Activated CD8-positive, alpha-beta memory T cell treated with anti-CD3 and anti-CD28 coated beads for 48 hours (primary cell): ENCODE results near the gene CLPTM1.
"Not testable (repeated sequence)": the region's sequence is repeated elsewhere in the genome, so short reads cannot be mapped to it uniquely, and the experiment has no call there.

ENCODE experiments used
- DNase-seq, 3 experiments: peaks; one replicate each; pipeline ENCODE4 v3.0.0-alpha.2; 2020; ENCODE audit warnings: low read depth in 2 of 3, low spot score in 2 of 3

CLPTM1 gene

DNA sequence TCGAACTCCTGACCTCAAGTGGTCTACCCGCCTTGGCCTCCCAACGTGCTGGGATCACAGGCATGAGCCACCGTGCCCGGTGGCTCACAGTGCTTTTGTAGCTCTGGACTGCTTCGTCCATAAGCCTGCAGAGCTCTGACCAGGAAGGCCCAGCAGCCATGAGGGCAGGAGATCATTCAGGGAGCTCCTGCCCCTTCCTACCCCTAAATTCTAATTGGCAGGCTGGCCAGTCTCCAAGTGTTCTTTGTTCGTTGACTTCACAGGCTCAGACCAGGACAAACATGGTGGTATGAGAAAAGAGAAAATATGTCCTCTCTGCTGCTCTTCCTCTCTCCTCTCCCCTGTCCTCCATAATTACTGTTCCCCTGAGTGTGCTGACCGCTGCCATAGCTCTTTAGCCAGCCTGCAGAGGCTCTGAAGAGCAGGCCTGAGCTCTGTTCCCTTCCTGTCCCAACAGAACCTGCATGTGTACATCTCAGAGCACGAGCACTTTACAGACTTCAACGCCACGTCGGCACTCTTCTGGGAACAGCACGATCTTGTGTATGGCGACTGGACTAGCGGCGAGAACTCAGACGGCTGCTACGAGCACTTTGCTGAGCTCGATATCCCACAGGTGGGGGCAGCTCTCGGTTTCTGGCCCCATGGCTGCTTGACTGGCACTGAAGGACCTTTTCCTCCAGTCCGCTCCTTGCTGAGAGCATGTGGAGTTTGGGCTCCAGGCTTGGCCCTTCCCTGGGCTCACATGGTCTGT lies 19.0 kb downstream of the CLPTM1 start:
- DNase-seq: no peak

DNA sequence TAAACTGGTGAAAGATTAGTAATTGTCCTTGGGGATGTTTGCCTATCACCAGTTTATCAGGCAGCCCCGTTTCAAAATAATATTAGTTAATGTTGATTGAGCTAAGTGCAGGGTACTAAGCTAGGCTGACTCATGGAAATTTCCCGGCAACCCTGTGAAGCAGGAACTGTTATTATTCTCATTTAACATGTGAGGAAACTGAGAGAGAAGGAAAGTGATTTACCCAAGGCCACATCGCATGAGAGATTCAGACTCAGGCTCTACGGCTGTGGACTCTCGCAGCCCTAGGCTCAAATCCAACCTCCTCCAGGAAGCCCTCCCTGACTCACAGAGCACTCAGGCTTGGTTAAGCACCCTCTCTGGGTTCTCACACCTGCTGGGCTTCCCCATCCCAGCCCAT lies 19.7 kb downstream of the CLPTM1 start:
- no peak for DNase-seq

DNA sequence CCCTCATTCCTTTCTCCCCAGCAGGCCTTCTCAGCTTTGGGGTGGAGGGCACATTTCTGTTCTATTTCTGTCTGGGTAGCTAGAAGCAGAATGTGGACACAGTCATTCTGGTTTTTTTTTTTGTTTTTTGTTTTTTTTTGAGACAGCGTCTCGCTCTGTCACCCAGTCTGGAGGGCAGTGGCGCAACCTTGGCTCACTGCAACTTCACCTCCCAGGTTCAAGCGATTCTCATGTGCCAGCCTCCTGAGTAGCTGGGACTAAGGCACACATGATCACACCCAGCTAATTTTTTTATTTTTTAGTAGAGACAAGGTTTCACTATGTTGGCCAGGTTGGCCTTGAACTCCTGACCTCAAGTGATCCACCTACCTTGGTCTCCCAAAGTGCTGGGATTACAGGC lies 20.3 kb downstream of the CLPTM1 start:
- DNase-seq: no peak

DNA sequence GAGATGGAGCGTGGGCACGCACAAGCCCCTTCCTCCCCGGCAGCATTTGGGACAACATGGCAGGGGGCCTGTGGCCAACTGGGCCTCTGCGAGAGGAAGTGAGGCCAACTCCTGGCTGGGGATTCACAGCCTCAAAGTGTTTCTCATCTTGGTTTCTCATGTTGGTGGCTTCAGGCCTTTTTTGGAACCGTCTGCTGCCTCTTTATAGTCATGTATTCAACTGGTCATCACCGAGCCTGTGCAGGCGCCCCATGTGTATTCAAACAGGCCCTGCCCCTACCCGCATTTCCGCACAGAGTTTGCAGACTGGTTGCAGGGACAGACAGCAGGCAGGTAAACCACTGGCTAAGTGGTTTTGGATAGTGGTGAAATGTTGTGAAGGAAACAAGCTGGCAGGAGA lies 28.8 kb downstream of the CLPTM1 start:
- DNase-seq: no peak

DNA sequence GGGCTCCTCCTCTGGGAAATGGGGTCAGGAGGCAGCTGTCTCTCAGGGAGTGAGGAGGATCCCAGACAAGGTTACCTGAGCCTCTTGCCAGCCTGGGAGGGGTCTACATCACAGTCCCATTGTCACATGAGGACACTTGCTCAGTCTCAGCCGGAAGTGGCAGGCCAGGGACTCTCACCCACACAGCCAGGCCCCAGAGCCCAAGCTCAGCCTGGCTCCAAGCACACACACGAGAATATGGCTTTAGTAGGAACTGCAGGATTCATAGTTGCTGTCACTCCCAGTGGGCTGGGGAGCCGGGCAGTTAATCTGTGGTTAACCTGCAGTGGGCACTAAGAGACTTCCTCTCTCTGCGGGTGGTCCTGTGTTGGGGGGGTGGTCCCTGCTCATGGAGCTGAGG lies 30.3 kb downstream of the CLPTM1 start:
- no peak for DNase-seq

DNA sequence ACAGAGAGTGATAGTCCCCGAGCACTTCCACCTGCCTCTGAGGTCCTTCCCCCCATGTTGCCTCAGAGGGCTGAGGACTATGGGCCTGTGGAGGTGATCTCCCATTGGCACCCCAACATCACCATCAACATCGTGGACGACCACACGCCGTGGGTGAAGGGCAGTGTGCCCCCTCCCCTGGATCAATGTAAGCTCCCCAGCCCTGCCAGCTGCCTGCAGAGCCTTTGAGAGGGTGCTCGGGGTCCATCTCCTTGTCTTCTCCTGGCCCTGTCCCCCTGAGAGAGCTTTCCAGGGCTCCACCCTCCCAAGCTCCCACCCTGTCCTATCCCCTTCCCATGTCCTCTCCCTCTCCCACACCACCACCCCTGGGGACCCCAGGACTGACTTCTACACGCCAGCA lies 31.2 kb downstream of the CLPTM1 start:
- no peak for DNase-seq

DNA sequence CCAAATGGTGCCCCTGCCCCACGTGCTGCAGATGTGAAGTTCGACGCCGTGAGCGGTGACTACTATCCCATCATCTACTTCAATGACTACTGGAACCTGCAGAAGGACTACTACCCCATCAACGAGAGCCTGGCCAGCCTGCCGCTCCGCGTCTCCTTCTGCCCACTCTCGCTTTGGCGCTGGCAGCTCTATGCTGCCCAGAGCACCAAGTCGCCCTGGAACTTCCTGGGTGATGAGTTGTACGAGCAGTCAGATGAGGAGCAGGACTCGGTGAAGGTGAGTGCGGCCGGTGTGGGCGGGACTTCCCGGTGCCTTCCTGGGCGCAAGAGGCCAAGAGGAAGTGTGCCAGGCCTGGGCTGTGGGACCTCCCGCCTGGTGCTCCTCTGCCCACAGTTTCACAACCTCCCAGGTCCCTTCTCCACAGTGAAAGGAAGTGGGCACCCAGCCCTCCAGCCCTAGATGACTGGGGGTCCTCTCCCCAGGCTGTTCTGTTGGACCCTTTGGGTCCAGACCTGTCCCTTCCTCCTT lies 32.0 kb downstream of the CLPTM1 start:
- no peak for DNase-seq

DNA sequence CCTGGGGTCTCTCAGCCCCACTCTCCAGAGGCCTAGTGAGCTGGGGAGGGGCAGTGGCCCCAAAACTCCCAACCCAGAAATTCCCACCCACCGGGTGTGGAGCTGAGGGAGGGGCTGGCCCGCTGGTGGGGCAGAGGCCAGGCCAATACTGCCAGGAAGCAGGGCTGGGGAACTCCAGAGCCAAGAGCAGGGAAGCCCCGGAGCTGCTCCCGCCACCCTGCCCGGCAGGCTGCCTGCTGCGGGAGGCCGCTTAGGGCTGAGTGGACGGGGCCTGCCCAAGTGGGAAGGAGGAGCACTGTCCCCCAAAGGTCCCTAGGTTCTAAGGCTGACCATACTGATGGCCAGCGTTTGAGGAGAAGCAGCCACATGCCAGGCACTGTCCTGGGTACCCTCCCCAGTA lies 33.1 kb downstream of the CLPTM1 start:
- DNase-seq: no peak

DNA sequence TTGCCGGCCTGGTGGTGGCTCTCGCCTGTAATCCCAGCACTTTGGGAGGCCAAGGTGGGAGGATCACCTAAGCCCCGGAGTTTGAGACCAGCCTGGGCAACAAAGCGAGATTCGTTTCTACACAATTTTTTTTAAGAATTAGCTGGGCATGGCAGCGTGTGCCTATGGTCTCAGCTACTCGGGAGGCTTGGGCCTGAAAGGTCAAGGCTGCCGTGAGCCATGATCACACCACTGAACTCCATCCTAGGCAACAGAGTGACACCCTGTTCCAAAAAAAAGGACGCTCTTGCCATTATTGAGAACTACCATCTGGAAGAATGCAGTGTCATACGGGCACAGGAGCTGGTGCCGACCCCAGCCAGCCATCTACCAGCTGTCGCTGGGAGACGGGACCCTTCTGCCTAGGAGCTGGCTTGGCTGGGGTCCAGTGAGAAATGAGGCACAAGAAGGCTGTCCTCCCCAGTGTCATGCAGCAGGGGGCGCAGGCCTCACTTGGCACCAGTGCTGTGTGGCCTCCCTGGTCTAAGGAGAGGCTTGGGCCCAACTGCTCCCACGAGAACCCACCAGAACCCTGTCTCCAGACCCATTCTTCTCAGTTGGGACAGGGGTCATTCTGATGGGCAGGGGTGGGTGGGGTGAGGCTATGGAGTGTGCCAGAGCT lies 33.8 kb downstream of the CLPTM1 start:
- DNase-seq: peak; percentile 23 to 31 (median 29)

DNA sequence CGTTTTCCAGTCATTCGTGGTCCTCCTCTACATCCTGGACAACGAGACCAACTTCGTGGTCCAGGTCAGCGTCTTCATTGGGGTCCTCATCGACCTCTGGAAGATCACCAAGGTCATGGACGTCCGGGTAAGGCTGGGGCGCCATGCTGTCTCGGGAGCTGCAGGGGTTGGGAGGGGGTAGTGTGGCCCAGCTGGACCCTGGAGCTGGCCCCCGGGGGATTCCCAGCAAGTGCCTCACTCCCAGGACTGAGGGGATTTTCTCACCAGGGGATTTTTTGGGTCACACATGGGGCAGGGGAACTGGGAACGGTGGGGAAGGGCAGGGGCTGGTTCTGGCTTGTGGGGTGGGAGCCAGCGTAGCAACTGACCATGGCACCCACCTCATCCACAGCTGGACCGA lies 35.3 kb downstream of the CLPTM1 start:
- DNase-seq: no peak

DNA sequence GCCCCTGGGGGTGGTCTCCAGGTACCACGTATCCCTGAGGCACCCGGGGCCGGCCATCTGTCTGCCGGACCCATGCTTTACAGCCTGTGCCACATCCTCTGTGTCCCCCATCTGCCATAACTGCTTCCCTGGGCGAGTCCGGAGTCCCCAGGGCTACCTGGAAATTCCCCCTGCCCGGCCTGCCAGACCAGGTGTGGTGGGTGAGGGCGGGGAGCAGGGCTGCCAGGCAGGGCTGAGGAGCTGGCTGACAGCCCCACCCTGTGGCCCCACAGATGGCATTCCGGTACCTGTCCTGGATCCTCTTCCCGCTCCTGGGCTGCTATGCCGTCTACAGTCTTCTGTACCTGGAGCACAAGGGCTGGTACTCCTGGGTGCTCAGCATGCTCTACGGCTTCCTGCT lies 35.8 kb downstream of the CLPTM1 start:
- no peak for DNase-seq

DNA sequence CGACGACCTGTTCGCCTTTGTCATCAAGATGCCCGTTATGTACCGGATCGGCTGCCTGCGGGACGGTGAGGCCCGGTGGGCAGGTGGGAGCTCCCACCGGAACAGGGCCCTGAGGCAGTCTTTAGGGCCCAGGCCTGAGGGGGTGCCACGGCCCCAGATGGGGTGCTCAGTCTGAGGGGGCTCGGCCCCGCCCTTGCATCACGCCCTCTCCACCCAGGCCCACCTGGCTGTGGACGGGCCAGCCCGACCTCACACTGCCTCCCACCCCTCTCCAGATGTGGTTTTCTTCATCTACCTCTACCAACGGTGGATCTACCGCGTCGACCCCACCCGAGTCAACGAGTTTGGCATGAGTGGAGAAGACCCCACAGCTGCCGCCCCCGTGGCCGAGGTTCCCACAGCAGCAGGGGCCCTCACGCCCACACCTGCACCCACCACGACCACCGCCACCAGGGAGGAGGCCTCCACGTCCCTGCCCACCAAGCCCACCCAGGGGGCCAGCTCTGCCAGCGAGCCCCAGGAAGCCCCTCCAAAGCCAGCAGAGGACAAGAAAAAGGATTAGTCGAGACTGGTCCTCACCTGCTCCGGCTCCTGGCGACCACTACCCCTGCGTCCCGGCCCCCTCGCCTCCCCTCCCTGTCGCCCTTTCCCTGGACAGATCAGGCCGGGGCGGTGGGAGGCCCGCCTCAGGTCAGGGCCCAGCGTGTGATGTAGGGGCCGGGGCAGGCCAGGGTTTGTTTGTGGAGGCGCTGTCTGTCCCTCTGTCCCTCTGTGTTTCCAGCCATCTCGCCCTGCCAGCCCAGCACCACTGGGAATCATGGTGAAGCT lies 37.4 kb downstream of the CLPTM1 start:
- DNase-seq: no peak

DNA sequence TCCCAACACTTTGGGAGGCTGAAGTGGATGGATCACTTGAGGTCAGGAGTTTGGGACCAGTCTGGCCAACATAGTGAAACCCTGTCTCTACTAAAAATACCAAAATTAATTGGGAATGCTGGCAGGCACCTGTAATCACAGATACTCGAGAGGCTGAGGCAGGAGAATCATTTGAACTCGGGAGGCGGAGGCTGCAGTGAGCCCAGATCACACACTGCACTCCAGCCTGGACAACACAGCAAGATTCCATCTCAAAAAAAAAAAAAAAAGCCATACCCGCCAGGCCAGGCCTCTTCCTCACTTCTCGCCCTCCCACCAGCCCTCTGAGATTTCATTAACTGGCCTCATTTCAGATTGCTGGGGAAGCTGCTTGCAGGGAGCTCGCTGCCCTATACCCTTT lies 38.3 kb downstream of the CLPTM1 start:
- DNase-seq: no peak

DNA sequence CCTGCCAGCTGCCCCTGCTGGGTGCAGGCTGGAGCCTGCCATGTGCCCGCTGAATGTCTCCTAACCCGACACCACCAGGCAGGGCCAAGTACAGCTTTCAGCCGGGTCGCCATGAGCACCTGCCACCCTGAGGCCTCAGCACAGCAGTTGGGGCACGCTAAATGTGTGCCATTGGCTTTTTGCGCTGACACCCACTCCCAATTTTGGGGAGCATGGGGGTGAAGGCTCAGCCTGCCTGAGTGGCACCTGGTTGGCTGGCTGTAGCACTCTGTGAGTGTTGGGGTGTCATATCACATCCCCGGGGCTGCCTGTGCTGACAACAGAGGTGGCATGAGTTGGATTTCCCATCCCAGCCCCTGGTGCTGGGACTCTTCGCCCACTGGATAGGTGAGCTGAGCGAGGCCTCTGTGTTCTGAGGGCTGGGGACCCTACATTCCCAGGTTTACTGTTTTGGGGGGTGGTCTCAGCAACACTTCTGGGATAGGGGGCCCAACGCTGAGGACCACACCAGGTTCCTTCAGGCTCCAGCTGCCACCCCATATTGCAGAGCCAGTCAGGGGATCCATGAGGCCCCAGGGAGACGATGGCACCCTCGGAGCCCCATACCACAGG lies 38.9 kb downstream of the CLPTM1 start:
- DNase-seq: no peak

DNA sequence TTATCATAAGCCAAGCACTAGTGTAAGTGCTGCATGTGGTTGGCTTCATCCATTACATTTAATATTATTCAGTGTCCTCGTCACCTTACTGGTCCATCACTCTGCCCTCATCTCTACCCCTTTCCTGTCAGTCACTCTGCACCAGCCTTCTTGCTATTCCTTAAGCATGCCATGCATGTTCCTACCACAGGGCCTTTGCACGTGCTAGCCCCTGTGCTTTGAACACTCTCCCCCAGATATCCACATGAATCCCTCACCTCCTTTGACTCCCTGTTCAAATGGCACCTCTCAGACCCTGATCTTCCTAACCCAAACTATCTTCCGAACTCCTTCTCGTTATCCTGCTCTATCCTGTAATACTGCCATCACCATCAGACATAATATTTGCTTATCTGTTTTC lies 42.8 kb downstream of the CLPTM1 start:
- DNase-seq: no peak

DNA sequence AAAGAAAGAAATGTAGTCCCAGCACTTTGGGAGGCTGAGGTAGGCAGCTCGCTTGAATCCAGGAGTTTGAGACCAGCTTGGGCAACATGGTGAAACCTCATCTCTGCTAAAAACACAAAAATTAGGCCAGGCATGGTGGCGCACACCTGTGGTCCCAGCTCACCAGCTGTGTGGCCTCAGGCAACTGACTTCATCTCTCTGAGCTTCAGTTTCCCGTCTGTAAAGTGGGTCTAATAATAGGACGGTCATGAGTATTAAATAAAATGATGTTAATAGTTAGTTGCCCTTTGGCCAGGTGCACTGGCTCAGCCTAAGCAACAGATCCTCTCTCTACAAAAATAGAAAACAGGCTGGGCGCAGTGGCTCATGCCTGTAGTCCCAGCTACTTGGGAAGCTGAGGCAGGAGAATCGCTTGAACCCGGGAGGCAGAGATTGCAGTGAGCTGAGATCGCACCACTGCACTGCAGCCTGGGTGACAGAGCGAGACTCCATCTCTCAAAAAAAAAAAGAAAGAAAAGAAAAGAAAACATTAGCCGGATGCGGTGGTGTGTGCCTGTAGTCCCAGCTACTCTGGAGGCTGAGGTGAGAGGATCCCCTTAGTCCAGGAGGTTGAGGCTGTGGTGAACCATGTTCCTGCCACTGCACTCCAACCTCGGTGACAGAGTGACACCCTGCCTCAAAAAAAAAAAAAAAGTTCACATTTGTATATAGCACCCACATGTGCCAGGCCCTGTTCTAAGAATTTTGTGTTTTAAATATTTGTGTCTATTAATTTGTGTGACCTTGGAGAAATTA lies 44.1 kb downstream of the CLPTM1 start:
- not testable (repeated sequence) for DNase-seq

DNA sequence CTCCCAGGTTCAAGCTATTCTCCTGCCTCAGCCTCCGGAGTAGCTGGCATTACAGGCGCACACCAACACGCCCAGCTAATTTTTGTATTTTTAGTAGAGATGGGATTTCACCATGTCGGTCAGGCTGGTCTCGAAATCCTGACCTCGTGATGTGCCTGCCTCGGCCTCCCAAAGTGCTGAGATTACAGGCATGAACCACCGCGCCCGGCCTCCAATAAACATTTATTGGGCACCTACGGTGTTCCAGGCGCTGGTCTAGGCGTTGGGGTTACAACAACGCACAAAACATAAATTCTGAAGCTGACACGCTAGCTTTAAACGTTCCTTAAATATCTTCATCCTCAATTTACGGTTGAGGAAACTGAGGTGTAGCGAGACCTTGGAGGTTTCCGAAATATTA lies 45.5 kb downstream of the CLPTM1 start:
- DNase-seq: not testable (repeated sequence)

DNA sequence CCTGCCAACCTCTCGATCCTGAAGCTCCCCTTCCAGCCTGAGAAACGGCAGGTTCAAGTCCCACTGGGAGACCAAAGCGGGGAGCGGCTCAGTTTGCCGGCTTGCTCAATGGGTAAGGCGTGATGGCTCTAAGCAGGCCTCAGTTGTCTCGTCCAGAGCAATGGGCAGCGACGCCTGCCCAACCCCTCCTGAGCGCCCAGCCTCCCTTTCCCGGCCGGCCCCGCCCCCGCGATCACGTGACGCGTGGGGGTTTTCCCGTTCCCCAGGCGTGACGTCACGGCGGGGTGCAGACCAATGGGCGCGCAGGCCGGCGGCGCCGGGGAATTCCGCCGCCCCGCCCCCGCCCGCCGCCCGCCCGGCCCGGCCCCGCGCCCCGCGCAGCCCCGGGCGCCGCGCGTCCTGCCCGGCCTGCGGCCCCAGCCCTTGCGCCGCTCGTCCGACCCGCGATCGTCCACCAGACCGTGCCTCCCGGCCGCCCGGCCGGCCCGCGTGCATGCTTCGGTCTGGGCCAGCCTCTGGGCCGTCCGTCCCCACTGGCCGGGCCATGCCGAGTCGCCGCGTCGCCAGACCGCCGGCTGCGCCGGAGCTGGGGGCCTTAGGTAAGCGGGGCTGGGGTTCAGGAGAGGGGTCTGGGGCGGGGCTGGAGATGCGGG lies 46.0 kb downstream of the CLPTM1 start, which contains the start of gene RELB:
RELB (plus strand) TSS at position 378 of the 653 bp plus-strand sequence; CDS start at position 494, 116 bp downstream.
- DNase-seq: peak; percentile 94 to 99 (median 97)

DNA sequence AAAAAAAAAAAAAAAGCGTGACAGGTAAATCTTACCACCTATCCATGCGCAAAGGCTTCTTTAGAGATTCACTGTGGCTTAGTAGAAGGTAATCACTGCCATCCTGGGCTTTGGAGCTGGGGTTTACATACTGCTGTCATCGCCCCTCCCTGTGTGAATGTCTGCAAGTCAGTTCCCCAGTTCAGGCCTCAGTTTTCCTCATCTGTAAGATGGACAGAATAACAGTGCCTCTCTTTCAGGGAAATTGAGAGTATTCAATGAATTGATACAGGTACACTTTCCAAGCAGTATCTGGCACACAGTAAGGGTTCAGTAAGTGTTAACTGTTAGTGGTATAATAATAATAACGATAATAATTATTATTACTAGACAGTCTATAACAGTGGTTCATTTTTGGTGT lies 48.3 kb downstream of the CLPTM1 start:
- no peak for DNase-seq

DNA sequence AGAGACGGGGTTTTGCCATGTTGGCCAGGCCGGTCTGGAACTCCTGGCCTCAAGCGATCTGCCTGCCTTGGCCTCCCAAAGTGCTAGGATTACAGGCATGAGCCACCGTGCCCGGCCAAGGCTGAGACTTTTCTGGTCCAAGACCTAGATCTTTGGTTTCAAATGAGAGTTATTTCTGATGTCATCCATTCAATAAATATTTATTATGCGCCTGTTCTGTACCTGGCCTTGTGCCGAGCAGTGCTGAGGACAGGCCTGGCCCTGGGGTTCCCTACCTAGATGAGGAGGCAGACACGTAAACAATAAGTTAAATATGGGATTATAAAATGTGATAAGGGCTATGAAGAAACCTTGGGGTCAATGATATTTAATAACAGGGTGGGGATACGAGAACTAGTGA lies 50.6 kb downstream of the CLPTM1 start:
- DNase-seq: no peak
